ENCODE data around the gene NFIC.

NFIC gene

DNA sequence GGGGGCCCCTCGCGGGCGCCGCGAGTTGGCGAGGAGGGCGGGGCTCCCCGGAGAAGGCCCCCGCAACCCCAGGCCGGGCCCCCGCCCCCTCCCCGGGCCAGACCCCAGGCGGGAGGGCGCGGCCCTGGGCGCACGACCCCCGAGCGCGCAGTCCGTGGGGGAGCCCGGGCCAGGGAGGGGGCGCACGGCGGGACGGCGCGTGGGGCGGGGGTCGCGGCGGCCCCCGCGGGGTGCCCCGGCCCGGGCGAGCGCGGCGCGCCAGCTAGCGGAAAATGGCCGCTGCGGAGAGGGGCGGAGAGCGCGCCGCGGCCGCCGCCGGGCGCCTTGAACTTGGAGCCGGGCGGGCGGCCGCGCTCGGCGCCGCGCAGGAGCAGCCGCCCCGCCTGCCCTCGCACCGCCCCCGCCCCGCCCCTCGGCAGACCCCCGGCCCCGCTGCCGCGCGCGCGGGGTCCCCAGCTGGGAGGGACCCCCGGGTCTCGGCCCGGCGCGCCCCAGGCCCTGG is 6.4 kb upstream of the NFIC start:
- DNase-seq (ENCODE audit: low read depth): no peak

DNA sequence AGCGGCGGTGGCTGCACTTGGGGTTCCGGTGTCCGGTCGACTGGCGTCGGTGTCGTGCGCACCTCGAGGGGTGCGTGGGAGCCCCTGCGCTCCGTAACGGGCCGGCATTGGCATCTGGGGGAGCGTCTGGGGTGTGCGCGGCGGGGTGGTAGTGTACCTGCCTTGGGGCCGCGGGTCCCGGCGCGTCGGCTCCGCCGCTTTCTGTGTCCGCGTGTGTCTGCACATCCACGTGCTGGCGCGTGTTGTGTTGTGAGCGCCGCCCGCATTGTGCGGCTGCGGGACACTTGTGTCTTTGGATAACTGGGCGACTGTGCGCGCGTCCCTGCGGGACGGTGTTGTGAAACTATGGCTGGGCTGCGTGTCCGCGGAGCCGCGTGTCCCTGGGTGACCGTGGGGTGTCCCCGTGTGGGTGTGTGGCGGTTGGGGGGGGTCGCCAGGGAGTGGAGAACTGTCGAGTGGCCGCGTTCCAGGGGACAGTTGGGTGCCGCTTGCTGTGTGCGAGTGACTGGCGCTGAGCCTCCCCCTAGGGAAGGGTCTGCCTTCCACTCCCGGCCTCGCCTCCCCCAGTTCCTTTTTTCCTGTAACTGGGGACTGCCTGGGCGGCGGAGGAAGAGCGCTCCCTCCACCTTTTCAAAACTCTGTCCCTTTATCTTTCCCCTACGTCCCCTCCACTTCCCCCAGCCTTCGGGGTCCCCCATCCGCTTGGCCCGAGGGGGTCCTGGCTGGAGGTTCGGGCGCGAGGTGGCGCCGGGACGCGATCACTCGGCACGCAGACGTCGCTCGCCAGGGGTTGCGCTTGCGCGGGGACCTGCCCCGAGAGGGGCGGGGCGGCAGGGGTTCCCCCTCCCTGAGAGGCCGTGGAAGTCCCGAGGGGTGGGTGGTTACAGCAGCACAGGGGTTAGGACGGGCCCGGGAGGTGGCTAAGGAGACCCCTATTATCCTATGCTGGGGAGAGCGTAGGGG is 5.7 kb upstream of the NFIC start:
- no peak for DNase-seq (ENCODE audit: low read depth)

DNA sequence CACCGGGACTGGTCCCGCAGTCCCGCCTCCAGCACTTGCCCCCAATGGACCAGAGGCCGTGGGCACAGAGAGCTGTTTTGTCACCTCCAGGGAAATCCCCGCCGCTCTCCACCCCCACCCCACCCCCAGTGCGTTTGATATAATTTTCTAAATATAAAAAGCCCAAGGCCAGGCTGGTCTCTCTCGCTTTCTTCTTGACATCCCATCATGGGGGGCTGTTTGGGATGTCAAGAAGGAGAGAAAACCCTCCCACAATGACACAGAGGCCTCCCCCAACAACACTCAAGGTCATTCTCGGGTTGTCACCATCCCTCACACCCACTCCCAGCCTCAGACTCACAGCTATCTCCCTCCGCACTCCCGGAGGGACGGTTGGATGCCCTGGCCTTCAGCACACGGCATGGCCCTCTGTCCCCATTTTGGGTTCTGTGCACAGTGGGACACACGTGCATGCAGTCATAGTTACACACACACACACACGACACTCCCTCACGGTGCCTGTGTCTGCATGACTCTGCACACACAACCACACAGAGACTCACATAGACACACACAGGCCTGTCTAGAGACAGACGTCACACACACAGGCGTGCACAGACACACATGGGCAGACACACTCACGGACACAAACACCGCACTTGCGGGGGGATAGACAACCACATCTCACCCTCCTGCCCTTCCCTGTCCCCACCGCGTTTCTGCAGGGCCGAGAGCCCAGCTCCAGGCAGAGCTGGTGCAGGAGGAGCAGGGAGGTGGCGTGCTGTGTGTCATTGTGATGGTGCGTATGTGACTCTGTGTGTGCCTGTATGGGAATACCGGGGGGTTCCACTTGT is 4.8 kb upstream of the NFIC start:
- DNase-seq (ENCODE audit: low read depth): no peak

DNA sequence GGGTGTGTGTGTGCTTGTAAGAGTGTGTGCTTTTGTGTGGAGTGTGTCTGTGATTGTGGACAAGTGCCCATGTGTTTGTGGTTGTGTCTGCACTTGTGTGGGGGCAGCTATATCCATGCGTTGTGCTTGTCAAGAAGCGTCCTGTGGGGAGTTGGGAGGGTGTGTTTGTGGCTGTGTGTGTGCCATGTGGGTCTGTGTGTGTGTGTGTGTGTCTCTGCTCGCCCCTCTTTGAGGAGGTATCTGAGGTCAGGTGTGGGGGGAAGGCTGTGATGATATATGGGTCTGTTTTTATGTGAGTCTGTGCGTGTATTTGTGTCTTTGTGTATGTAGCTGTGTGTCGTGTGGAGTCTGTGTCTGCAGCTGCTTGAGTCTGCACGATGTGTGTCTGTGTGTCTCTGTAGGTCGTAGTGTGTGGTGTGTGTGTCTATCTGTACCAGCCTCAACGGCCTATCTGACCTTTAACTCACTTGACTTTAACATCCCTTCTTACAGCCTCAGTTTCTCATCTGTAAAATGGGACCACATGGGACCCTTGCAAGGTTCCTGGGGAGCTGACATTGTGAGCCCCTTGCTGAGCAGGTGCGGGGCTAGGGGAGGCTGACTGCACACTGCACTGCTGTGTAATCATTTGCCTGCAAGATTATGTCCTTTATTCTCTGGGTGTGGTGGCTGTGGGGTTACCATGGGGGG is 4.0 kb upstream of the NFIC start:
- DNase-seq (ENCODE audit: low read depth): no peak

DNA sequence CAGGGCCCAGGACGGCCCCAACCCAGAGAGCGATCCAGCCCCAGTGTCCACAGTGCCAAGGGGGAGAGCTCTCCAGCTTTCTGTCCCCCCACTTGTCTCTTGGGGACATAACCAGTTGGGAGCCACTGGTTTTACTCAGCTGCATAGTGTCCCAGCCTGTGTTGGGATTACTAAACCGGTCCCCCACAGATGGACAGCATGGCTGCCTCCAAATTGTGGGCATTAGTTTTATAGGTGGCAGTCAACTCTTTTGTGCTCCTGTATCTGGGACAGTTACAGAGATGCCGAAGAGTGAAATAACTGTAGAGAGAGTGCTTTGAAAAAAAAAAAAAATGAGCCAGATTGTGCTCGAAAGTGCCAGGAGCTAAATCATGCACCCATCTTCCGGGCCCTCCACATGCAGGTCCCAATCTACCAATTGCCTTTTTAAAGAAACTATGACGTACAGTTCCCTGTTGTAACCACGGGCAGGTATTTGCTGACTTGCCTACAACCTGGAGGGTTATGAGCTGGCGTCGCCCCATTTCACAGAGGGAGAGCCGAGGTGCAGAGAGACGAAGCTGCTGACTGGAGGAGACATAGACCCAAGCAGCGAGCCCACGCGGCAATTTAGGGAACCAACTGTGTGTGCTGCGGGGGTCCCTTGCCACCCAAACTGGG is 2.4 kb upstream of the NFIC start:
- no peak for DNase-seq (ENCODE audit: low read depth)

DNA sequence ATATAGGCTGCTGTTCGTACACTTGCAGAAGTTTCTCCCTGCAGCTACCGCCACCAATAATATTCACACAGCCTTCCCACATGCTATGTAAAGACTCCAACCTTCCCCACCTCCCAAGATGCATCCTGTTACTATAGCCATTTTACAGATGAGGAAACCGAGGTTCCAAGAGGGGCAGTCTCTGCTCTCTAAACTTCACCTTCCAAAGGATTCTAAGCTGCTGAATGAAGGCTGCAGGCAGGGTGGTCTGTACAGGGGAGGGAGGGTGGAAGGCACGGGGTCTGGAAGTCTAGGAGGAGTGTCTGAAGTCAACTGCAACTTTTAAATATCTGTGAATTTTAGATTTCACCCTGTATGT is 1.9 kb upstream of the NFIC start:
- no peak for DNase-seq (ENCODE audit: low read depth)

DNA sequence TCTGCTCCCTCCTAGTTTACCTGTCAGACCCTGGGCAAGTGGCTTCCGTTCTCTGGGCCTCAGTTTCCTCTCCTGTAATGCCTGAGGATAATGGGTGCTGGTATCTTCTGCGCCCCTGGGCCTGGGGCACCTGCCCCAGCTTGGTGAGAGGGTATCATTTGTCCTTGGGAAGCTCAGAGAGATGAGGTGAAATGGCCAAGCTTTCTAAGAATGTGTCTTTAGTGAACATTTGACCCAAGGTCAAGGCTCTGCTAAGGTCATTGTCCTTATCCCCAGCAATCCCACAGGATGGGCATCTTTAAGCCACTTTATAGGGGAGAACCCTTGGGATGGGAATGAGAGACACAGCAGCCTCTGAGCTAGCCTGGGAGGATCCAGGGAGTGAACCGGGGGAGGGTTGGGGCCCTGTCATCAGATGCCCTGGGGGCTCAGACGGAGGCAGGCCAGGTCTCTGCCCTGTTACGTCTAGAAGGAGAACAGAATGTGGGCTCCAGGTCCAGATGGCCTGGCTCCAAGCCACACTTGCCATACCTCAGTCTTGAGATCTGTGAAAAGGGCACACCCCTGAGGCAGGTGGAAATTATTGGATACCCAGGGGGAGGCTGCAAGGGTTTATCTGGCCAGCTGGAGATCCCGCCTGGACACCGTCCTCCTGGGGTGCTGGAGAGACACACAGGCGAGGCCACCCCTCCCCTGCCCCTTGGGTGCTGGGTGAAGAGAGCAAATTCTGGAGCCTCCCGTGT is 1.1 kb upstream of the NFIC start:
- DNase-seq (ENCODE audit: low read depth): no peak

DNA sequence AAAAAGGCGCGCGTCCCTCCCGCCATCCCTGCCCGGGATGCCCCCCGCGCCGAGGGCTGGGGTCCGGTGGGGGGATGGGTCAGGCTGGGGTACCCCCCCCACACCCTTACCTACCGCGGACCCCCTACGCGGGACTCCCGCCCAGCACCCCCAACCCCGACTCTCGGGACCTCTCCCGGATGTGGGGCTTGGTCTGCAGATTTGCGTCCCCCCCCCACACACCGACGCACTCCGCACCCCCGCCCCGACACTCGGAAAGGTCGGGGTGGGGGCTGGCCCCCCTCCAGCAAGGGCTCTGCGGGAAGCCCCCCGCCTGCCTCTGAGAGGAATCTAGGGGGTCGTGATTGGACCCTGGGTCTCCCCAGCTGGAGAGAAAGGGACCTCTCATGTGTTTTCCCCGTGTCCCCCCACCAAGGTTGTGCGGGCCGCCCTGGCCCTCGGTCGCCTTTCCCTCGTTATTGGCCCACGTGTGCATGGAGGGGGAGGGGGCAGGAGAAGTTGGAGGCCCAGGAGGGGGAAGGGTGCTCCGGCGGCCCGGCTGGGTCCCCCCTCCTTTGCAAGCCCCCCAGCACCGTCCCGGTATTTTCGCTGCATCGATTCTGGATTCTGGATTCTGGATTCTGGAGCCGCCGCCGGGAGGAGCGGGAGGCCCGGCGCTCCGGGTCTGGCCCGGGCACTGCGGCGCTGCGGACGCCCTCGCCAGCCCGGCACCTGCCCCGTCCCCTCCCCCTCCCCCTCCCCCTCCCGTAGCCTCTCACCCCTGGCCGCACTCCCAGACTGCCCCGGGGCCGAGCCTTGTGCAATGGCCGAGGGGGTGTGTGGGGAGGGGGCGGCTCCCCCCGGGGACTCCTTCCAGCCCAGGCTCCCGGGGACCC is 607 bp downstream of the NFIC start:
- no peak for DNase-seq (ENCODE audit: low read depth)

DNA sequence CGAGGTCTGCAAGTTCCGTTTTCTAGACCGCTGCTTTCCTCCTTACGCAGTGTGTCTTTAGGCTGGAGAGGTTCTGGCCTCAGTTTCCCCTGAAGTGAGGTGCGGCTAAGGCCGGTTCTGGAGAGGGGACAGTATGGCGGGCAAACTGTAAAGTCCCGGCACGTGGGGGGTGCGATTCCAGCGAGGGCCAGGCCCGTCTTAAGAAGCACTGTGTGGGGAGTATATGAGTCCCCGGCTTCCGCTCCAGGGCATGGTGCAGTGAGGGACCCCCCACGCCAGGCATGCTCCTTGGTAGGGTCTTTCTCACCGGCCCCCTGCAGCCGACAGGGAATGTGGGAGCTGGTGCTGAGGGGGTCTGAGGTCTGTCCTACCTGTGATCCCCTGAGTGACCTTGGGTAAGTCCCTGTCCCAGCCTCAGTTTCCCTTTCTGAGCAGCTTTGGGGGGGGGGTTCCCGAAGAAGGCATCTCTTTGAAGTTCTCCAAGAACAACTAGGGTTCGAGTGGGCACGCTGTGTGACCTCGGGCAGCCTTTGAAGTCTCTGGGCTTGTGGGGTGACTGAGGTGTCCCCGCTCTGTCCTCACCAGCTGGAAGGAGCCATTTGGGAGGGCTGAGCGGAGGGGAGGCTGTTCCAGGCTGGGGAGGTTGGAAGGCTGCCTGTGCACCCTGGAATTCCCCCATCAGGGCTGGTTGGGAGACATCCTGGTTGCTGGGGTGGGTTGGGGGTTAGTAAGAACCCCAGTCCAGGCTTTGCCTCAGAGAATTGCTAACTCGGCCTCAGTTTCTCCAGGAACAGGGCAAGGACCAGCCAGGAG is 1.5 kb downstream of the NFIC start:
- no peak for DNase-seq (ENCODE audit: low read depth)

DNA sequence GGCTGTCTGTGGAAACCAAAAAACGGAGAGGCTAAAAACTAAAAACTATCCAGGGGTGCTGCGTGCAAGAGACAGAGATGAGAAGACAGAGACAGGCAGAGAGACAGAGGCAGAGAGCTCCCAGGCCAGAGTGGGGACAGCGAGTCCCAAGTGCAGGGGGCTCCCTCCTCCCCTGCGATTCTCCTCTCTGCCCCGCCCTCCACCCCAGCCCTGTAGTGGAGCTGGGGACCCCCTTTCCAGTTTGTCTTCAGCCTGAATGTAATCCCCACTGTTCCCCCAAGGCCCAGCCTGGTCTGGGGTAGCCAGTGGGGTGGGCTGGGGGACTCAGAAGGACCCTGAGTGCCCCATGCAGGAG is 2.0 kb downstream of the NFIC start:
- no peak for DNase-seq (ENCODE audit: low read depth)

DNA sequence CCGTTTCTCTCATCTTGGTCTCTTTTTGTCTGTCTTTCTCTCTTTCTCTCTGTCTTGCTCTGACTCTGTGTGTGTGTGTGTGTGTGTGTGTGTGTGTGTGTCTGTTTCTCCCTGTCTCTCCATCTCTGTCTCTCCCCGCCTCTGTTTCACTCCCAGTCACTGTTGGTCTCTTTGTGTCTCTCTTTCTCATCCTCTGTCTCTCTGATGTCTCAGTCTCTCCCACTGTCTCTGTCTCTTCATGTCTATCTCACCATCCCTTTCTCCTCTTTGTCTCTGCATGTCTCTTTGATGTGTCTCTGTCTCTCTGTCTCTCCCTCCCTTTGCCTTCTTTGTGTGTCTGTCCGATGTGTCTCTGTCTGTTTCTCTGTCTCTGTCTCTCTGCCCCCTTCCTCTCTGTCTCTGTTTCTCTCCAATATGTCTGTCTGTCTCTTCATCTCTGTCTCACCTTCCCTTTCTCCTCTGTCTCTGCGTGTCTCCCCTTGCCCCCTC is 2.5 kb downstream of the NFIC start:
- no peak for DNase-seq (ENCODE audit: low read depth)

DNA sequence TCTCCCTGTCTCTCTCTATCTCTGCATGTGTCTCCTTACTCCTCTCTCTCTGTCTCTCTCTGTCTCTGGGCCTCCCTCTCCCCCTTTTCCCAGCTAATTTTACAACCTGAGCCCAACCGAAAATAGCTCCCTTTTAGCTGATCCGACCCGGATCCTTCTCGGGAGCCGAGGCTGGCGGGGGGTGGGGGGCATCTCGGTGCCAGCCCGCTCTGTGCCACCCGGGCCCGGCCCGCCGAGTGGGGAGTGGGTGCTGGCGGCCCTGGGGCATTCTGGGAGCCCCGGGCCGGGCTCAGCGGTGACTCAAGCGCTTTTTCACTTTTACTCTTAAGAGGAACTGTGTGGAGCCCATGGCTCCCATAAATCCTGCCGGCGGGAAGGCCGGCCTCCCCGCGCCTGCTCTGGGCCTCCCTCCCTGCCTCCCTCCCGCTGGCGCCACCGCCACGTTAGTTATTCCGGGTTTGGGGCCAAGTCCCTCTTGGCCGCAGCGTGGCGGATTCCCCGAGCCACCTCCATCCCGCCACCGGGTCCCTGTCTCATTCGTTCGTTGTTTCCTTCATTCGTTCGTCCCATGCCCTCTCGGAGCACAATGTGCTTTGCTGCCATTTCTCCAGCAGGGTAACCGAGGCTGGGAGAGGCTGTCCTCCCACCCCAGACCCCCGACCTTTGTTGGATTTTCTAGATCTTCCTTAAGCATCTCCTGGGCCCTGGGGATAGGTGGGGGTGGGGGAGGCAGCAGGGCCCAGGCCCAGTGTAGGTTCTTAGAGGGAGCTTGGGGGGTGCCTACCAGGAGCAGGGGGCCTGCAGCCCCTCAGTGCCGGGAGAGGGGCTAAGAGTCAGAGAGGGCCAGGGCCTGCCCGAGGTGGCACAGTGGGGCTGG is 3.2 kb downstream of the NFIC start:
- DNase-seq (ENCODE audit: low read depth): no peak

DNA sequence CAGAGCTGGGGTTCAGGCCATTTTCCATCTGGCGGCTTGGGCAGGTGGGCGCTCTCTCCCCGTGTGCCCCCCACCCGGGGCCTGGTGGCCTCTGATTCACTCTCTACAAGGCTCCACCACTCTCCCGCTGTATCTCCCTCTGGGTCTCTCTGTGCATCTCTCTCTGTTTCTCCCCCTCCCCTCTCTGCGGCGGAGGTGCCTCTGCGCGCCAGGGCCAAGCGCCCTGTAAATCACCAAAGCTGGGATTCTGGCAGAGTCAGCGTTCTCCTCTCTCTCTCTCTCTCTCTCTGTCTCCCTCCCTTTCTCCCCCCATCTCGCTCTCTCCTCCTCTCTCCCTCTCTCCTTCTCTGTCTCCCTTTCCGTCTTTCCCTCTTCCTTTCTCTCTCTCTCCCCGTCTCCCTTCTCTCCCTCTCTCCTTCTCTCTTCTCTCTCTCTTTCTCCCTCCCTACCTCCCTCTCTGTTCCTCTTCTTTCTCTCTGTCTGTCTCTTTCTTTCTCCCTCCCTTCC is 3.9 kb downstream of the NFIC start:
- DNase-seq (ENCODE audit: low read depth): no peak

DNA sequence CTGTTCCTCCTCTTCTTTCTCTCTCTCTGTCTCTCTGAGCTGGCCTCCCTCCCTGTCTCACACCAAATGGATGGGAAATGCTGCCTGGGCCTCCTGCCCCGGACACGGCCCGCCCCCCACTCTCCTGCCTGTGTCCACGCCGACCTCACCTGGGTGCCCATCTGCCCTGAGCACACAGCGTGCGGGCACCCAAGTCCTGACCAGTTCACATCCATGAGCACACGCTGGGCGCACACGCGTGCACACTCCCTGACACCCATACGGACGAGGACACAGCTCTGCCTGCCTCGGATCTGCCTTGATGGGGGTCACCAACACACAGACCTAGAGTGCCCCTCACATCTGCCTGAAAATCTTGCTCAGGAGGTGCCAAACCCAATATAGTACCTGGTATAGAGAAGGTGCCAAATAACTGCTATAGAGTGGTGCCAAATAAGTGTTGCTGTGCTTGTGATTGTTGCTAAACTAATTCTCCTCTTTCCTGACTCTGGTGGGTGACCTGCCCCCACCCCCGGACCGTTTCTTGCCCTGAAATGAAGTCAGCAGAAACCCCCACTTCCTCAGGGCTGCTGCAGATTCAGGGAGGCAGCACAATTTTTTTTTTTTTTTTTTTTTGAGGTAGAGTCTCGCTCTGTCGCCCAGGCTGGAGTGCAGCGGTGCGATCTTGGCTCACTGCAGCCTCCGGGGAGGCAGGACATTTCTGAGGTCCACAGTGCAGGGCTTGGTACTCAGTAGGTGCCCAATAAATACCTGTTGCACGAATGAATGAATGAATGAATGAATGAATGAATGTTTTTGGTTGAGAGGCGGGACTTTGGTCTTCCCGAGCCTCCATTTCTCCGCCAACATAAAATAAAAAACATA is 4.6 kb downstream of the NFIC start:
- DNase-seq (ENCODE audit: low read depth): no peak

DNA sequence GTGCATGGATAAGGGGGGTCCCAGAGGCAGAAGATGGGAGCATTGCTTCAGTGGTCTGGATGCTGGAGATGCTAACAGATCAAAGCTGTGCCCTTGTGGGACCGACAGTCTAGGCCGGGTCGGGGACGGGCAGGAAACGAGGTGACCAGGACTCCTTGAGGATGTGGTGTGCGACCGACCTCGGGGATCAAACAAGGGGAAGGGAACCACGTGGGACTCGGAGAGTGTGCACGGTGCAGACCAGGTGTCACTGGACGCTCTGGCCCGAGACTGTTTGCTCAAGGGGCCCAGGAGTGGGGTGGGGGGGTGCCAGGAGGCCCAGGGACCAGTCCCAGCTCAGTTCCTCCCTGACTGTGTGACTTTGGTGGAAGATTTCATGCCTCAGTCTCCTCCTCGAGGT is 6.0 kb downstream of the NFIC start:
- DNase-seq (ENCODE audit: low read depth): no peak

DNA sequence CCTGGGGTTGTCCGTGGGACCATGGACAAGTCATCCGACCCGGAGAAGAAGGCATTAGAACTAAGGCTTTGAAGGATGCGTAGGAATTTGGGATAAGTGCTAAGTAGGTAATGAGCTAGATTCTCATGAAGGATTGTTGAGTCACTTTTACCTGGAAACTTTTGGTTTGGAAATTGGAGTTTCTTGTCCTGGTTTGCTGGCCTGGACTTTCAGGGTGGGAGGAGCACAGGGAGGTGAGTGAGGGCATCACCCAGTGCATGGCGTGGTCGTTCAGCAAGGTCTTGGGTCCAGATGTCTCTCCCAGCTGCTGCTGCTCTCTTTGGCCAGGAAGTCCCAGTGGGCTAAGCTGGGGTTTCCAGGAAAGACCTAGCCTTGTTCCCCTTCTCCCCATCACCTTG is 7.6 kb downstream of the NFIC start:
- no peak for DNase-seq (ENCODE audit: low read depth)
